KOPT-K1 (cell line): ENCODE data around the gene FOXM1.

Source experiments
- H3K27ac ChIP-seq: fragments of 200-600 bp; sonication (generic); 2 replicates; pipeline ENCODE4 v1.5.1; 2016; ENCODE audit warnings: antibody characterized with exemption, mild to moderate bottlenecking, low read depth, low read length; ENCODE audit not compliant: poor library complexity, severe bottlenecking
- H3K36me3 ChIP-seq: fragments of 200-600 bp; sonication (generic); 2 replicates; pipeline ENCODE4 v1.5.1; 2017; ENCODE audit warnings: antibody characterized with exemption, mild to moderate bottlenecking, low read length, moderate library complexity; ENCODE audit not compliant: insufficient read depth
- H3K9me3 ChIP-seq: fragments of 200-600 bp; sonication (generic); 2 replicates; pipeline ENCODE4 v1.5.1; 2017; ENCODE audit warnings: antibody characterized with exemption, low read length, mild to moderate bottlenecking; ENCODE audit not compliant: insufficient read depth, poor library complexity, severe bottlenecking

FOXM1 gene

DNA sequence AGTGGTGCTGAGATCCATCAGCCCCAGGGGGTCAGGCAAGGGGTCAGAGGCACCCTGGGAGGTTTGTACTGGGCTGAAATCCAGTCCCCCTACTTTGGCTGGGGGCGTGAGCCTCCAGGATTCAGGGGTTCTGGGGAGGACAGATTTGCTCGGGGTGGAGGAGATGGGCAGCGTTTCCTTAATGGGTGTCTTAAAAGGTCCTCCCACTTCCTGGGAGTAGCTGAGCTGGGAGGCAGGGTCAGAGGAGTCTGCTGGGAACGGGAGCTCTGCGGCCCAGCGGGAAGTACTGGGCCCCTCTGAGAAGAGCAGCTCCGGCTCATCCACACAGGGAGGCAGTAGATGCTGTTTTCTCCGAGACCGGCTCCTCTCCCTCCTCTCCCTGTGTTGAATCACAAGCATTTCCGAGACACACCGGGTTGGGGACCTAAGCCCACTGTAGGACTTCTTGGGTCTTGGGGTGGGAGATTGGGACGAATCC, 18.0 kb downstream of the FOXM1 start:
- Histone ChIP-seq H3K27ac (no peak overlapping the region), H3K36me3 (peaks cover 80% of the 10 kb centered on the region)

DNA sequence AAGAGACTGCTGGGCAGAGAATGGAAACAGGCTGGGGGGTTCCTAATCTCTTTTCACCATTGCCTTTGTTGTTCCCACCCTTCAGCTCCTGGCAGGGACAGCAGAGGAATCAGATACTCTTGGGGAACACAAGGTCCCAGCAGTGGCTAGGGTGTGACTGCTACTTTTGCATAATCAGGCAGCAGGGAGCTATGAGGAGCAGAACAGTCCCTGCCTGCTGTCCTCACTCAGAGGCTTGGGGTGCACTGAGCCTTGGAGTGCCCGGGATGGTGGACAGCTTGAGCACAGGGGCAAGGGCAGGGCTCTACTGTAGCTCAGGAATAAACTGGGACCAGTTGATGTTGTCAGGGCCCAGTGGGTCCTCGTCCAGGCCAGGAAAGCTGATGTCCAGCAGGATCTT, 18.6 kb downstream of the FOXM1 start:
- Histone ChIP-seq H3K27ac (no peak overlapping the region), H3K9me3 (no peaks in the 10 kb centered on the region), H3K36me3 (peaks cover 74% of the 10 kb centered on the region)

More for the DNA sequence above, 18.0 kb downstream of the FOXM1 start:
- no peaks in the 10 kb centered on the region for H3K9me3 ChIP-seq

DNA sequence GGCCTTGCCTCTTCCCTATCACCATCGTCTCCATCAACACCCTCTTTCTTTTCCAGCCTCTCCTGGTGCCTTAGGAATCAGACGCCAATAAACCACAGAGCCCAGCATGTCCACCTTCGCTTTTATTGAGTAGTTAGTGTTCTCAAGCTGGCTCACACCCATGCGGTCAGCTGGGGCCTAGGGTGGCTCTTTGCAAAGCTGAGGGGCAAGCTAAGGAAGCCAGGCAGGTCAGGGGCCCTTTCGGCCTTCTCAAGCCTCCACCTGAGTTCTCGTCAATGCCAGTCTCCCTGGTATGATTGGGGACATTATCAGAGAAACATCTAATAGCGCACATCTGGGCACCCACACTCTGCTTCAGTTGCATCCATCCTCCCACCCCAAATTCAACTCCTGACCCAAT, 19.4 kb downstream of the FOXM1 start:
- Histone ChIP-seq H3K27ac (no peak overlapping the region), H3K36me3 (peaks cover 66% of the 10 kb centered on the region)

DNA sequence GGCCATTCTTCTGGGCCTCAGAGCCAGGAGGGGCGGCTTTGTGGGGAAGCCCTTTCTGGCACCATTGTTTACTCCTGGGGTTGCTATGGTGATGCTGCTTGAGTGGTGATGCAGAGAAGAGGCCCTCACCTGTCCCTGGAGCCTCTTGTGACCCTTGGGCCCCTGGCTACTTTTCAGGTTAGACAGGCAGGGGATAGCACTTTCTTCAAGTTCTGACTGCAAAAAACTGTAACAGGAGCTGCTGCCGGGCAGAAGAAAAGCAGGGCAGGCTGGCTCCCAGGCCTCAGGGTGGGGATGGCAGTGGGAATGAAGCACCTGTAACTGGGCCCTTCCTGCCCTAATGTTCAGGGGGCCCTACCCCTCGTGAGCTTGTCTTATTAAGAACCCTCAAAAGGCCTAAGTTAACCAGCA, 19.9 kb downstream of the FOXM1 start, which contains the start of gene TEX52:
TEX52 (minus strand) TSS at position 19 of the 411 bp plus-strand sequence; CDS start at position 6, 13 bp downstream.
- peaks cover 63% of the 10 kb centered on the region for H3K36me3 ChIP-seq
- no peak within 1 kb of the TSS for H3K27ac ChIP-seq
- H3K9me3 ChIP-seq, result no peaks in the 10 kb centered on the region

More for the DNA sequence above, 19.4 kb downstream of the FOXM1 start:
- H3K9me3 ChIP-seq, result no peaks in the 10 kb centered on the region

DNA sequence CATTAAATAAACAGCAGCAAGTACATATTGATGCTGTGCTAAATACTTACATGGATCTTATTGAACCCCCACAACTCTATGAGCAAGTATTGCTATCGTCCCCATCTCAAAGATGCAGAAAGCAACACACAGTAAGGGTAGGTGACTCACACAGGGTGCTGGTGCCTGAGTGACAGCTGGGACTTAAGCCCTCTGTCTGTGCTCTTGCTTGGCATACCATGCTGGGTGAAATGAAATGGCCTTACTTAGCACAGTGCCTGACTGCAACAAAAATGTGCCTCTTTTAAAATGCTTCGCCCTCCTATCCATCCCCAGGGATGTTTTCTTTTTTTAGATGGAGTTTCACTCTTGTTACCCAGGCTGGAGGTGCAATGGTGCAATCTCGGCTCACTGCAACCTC, 20.9 kb downstream of the FOXM1 start:
- no peak overlapping the region for H3K27ac ChIP-seq
- H3K9me3 ChIP-seq, result no peaks in the 10 kb centered on the region
- H3K36me3 ChIP-seq, result peaks cover 58% of the 10 kb centered on the region

DNA sequence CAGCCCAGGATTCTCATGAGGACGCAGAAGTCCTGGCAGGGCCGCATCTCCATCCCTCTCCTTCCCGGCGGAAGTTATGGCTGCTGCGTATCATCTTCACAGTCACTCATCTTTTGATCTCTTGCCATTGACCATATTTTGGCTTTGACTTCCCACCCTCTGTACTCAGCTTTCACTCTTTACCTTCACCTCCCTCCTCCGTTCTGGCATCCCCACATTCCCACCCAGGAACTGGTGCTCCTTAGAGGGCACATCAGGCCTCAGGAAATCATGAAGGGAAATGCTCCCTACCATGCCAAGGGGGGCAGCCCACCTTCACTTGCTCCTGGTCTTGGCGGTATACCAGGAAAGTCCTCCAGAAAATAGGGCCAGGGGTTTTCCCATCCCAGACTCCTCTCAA, 21.4 kb downstream of the FOXM1 start:
- Histone ChIP-seq H3K36me3 (peaks cover 53% of the 10 kb centered on the region), H3K27ac (no peak overlapping the region)

DNA sequence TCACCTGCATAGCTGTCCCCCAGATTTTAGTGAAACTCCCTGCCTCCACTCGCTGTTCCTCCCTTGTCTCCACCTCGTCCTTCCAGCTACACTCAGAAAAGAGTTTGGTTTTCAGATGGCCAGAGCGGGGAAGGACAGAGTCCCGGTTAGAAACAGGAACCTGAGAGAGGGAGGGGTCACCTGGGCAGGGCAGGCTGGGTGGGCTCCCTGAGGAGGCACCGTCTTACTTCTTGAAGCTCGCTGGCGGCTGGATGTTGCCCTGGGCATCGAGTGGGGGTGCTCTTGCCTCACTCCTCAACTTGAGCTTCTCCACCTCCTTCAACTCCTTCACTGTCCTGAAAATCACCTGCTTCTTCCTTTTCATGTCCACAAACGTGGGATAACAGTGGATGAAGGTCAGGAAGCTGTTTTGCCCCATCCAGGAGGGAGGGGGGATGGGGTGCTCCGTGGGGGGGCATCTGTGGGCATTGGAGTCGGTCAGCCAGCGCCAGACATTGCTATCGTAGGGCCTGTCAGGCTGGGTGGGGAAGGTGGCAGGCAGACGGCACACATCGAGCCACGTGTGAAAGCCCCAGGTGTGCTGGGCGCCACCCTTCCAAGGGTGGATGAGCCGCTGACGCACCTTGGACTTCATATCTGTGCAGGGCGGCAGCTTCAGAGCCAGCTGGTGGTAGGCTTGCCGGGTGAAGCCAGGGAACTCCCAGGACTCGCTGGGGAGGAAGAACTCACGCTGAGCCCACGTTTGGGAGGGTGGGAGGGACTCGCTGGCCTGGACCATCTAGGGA, 22.1 kb downstream of the FOXM1 start:
- no peak overlapping the region for H3K27ac ChIP-seq
- no peaks in the 10 kb centered on the region for H3K9me3 ChIP-seq
- H3K36me3 ChIP-seq, result peaks cover 46% of the 10 kb centered on the region

More for the DNA sequence above, 21.4 kb downstream of the FOXM1 start:
- no peaks in the 10 kb centered on the region for H3K9me3 ChIP-seq

DNA sequence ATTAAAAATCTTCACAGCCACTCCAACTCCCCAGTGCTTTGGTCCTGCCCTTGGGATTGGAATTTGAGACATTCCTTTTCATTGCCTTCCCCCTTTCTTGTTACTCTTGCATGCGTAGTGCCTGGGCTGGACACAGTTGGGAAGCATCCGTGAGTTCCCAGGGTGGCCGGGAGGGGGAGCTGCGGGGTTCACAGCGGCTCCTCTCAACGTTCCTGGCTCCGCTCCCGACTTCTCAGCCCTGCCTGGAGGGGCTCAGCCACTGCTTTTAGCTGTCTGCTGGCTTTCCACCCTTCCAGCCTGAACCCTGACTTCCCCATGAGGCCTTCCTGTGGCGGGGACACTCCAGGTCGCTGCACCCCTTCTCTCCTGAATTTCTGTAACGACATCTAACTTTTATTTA, 23.3 kb downstream of the FOXM1 start:
- Histone ChIP-seq H3K9me3 (no peaks in the 10 kb centered on the region), H3K27ac (no peak overlapping the region), H3K36me3 (peaks cover 33% of the 10 kb centered on the region)

DNA sequence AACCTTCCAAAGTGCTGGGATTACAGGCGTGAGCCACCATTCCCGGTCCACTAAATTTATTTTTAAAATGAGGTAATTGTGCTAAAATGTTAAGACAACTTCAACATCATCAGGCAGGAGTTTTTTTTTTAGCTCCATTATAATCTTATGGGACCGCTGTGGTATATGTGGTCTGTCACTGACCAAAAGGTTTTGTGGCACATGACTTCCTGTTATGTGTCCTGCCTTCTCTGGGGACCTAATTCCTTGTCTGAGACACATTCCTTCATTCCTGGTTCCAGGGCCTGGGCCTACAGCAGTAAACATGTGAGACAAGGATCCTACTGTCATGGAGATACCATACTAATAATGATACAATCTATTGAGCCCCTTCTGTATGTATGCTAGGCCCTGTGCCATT, 25.0 kb downstream of the FOXM1 start:
- Histone ChIP-seq H3K36me3 (peaks cover 16% of the 10 kb centered on the region; the same call in 1 of the 2 replicates), H3K9me3 (no peaks in the 10 kb centered on the region), H3K27ac (no peak overlapping the region)

DNA sequence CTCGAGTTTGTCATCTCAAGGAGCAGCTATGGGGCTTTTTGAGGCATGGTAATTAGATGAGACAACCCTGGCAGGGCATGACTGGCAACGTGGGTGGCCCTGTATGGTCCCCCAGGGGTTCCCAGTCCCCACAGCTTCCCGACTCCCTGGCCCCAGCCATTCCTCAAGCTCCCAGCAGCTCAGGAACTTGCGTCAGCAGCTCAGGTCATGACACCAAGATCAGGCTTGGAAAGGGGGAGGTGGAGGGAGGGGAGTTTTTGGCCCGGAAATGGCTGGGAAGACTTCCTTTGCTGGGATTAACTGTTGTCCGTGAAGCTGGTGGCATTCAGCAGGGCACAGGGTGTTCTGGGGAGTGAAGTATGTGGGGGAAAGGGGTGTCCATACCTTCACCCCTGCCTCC, 31.7 kb downstream of the FOXM1 start:
- Histone ChIP-seq H3K9me3 (no peaks in the 10 kb centered on the region), H3K36me3 (peaks cover 29% of the 10 kb centered on the region), H3K27ac (no peak overlapping the region)

DNA sequence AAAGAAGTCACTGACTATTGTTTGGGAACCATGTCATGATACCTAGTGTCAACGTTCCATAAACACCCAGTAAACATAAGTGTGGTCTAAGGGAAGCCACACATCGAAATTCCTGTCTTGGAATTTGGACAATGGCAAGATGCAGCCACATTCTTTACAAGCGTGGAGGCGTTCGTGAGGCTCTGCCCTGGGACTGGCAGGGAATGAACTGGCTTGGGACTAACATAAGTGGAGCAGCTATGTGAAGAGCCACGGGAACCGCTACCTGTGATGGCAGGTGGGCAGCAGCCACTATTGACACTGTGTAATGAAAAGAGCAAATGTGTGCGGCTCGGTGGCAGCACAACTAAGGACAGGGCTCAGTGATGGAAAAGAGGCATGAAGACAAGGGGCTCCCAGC, 32.2 kb downstream of the FOXM1 start:
- H3K36me3 ChIP-seq, result peaks cover 31% of the 10 kb centered on the region
- H3K27ac ChIP-seq, result no peak overlapping the region
- H3K9me3 ChIP-seq, result no peaks in the 10 kb centered on the region

DNA sequence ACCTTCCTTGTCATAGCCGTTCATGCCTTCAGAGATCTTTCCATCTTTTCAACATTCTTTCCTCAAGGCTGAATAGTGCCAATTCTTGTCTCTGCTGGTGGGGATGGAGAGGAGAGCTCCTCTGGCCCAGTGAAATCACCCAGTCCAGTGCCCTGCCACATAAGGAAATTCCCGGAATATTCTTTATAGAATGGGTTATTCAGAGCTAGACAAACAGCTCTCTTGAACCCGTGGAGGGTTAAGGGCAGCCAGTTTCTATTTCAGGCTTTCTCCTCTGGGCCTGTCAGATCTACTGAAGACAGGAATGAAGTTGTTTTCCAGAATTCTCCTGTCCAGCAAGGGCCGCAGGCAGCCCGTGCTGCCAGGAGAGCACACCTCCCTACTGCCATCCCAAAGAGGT, 34.0 kb downstream of the FOXM1 start:
- Histone ChIP-seq H3K36me3 (peaks cover 48% of the 10 kb centered on the region), H3K9me3 (no peaks in the 10 kb centered on the region), H3K27ac (no peak overlapping the region)

DNA sequence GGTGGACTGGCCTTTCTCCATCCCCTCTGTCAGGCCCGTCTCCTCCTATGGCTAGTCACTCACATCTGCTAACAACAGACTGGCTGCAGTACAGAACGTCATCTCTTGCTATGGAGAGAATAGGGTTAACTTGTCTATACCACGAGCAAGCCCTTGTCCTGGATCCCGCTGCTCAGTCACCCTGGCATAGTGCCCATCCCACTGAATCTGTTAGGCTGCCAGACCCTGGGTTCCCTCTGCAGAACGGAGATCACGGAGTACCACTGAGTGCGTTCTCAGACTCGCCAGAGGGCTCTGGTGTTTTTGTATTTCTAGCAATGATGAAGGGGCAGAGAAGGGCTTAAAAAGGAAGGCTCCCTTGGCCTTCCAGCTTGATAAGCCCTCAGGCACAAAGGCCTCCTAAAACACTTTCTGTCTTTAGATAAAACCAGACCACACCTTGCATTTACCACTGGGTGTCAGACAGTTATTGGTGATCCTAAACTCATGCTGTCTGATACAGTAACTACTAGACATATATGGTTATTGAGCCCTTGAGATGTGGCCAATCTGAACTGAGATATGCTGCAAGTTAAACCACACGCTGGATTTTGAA, 35.8 kb downstream of the FOXM1 start:
- Histone ChIP-seq H3K27ac (no peak overlapping the region), H3K9me3 (no peaks in the 10 kb centered on the region), H3K36me3 (peaks cover 53% of the 10 kb centered on the region)

DNA sequence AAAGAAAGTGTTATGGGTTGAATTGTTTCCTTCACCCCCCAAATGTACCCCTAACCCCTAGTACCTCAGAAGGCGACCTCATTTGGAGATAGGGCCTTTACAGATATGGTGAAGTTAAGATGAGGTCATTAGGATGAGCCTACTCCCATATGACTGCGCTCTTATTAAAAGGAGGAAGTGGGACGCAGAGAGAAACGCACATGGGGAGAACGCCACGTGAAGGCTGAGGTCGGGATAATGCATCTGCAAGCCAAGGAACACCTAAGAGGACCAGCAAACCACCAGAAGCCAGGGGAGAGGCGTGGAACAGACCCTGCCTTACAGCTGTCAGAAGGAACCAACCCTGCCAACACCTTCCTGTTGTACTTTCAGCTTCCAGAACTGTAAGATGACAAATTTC, 40.4 kb downstream of the FOXM1 start:
- no peaks in the 10 kb centered on the region for H3K9me3 ChIP-seq
- peaks cover 50% of the 10 kb centered on the region for H3K36me3 ChIP-seq

DNA sequence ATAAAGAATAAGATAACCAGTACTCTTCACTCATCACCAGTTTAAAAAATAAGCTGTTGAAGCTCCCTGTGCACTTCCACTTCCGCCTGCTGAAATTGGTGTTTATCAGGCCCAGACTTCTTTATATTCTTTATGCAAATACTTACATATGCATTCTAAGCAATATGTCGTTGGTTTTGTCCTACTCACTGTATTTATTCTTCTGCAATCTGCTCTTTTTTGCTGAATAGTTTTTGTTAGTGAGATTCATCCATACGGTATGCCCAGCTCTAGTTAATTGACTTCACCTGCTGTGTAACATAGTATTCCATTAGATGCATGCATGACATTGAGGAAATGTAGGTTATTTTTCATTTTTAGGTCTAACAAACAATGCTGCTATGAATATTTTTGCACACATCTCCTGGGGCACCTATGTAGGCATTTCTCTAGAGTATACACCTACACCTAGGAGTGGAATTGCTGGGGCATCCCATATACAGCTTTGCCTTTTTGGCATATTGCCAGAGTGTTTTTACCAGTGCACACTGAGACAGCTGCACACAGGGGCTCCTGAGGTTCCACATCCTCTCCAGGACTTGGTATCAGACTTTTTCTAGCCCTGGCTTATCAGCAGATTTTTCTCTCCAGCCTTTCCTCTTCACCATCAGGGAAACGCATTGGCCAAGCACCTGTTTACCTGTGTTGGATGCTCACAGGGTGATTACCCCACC, 41.1 kb downstream of the FOXM1 start:
- Histone ChIP-seq H3K9me3 (no peaks in the 10 kb centered on the region), H3K27ac (no peak overlapping the region), H3K36me3 (peaks cover 48% of the 10 kb centered on the region)

More for the DNA sequence above, 40.4 kb downstream of the FOXM1 start:
- no peak overlapping the region for H3K27ac ChIP-seq
